KMS-11 (cell line): ENCODE data around the gene KRT10.
"Not testable (repeated sequence)": the region's sequence is repeated elsewhere in the genome, so short reads cannot be mapped to it uniquely, and the experiment has no call there.

Source experiments
- H2AFZ ChIP-seq: fragments of 200-600 bp; sonication (generic); 2 replicates; pipeline ENCODE4 v1.6.1; 2016; ENCODE audit warnings: antibody characterized with exemption, mixed run types, low read depth
- H3K27ac ChIP-seq: fragments of 200-600 bp; sonication (generic); 2 replicates; pipeline ENCODE4 v1.6.1; 2016; ENCODE audit warnings: mild to moderate bottlenecking, mixed run types
- H3K27me3 ChIP-seq: fragments of 200-600 bp; sonication (generic); 2 replicates; pipeline ENCODE4 v1.6.1; 2017; ENCODE audit warnings: mild to moderate bottlenecking, low read depth, mixed run types, moderate library complexity; ENCODE audit not compliant: insufficient read depth
- H3K36me3 ChIP-seq: fragments of 200-600 bp; sonication (generic); 2 replicates; pipeline ENCODE4 v1.6.1; 2017; ENCODE audit warnings: mild to moderate bottlenecking, mixed run types; ENCODE audit not compliant: insufficient read depth
- H3K4me1 ChIP-seq: fragments of 200-600 bp; sonication (generic); 2 replicates; pipeline ENCODE4 v1.6.1; 2016; ENCODE audit warnings: mild to moderate bottlenecking, low read depth, mixed run types; ENCODE audit not compliant: poor library complexity, severe bottlenecking
- H3K4me2 ChIP-seq: fragments of 200-600 bp; sonication (generic); 2 replicates; pipeline ENCODE4 v1.7.0; 2016; ENCODE audit warnings: mild to moderate bottlenecking, mixed run types
- H3K4me3 ChIP-seq: fragments of 200-600 bp; sonication (generic); IDR thresholded peaks from 2 replicates; pipeline ENCODE4 v1.6.1; 2017; ENCODE audit warnings: low read depth, low read length, mixed read lengths; ENCODE audit not compliant: insufficient read depth
- H3K79me2 ChIP-seq: fragments of 200-600 bp; sonication (generic); 2 replicates; pipeline ENCODE4 v1.6.1; 2016; ENCODE audit warnings: low read depth, mixed run types; ENCODE audit not compliant: insufficient read depth
- H3K9ac ChIP-seq: fragments of 200-600 bp; sonication (generic); 2 replicates; pipeline ENCODE4 v1.6.1; 2016; ENCODE audit warnings: mild to moderate bottlenecking, mixed run types
- H4K20me1 ChIP-seq: fragments of 200-600 bp; sonication (generic); 2 replicates; pipeline ENCODE4 v1.6.1; 2016; ENCODE audit warnings: mild to moderate bottlenecking, mixed run types; ENCODE audit not compliant: insufficient read depth
- TF ChIP-seq, protein P1 (sequence below): fragments of 200-600 bp; sonication (generic); conservative IDR thresholded peaks from 2 replicates; pipeline ENCODE4 v1.6.1; 2017; ENCODE audit warnings: low read depth, mild to moderate bottlenecking, antibody characterized with exemption, low read length, moderate library complexity, mixed read lengths

Gene KRT10

GRCh38 chr17:40815381-40815780 is 7.0 kb downstream of the KRT10 start:
- H3K9ac ChIP-seq, result no peak overlapping the region
- H3K27ac ChIP-seq, result no peak overlapping the region
- H4K20me1 ChIP-seq, result no peaks in the 10 kb centered on the region
- no peak overlapping the region for H2AFZ ChIP-seq
- TF ChIP-seq, protein P1, sequence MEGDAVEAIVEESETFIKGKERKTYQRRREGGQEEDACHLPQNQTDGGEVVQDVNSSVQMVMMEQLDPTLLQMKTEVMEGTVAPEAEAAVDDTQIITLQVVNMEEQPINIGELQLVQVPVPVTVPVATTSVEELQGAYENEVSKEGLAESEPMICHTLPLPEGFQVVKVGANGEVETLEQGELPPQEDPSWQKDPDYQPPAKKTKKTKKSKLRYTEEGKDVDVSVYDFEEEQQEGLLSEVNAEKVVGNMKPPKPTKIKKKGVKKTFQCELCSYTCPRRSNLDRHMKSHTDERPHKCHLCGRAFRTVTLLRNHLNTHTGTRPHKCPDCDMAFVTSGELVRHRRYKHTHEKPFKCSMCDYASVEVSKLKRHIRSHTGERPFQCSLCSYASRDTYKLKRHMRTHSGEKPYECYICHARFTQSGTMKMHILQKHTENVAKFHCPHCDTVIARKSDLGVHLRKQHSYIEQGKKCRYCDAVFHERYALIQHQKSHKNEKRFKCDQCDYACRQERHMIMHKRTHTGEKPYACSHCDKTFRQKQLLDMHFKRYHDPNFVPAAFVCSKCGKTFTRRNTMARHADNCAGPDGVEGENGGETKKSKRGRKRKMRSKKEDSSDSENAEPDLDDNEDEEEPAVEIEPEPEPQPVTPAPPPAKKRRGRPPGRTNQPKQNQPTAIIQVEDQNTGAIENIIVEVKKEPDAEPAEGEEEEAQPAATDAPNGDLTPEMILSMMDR, result no peak
- no peak overlapping the region for H3K4me2 ChIP-seq
- H3K79me2 ChIP-seq, result no peaks in the 10 kb centered on the region
- no peaks in the 10 kb centered on the region for H3K27me3 ChIP-seq
- no peak overlapping the region for H3K4me3 ChIP-seq
- H3K36me3 ChIP-seq, result no peaks in the 10 kb centered on the region
- peaks cover 12% of the 10 kb centered on the region for H3K4me1 ChIP-seq

DNA sequence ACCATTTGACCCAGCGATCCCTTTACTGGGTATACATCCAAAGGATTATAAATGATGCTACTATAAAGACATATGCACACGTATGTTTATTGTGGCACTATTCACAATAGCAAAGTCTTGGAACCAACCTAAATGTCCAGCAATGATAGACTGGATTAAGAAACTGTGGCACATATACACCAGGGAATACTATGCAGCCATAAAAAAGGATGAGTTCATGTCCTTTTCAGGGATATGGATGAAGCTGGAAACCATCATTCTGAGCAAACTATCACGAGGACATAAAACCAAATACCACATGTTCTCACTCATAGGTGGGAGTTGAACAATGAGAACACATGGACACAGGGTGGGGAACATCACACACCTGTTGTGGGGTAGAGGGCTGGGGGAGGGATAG is 7.8 kb downstream of the KRT10 start:
- H3K27me3 ChIP-seq, H3K9ac ChIP-seq, H3K27ac ChIP-seq, H4K20me1 ChIP-seq, H3K36me3 ChIP-seq, H3K4me3 ChIP-seq, H3K4me2 ChIP-seq, H3K79me2 ChIP-seq, H2AFZ ChIP-seq: not testable (repeated sequence)
- H3K4me1 ChIP-seq, result peaks cover 11% of the 10 kb centered on the region

- Histone ChIP-seq H3K4me2 (no peak overlapping the region), H3K4me3 (no peak overlapping the region), H3K9ac (no peak overlapping the region), H3K4me1 (peaks cover 6% of the 10 kb centered on the region), H3K27ac (no peak overlapping the region), H3K79me2 (no peaks in the 10 kb centered on the region), H3K27me3 (no peaks in the 10 kb centered on the region), H3K36me3 (no peaks in the 10 kb centered on the region), H4K20me1 (no peaks in the 10 kb centered on the region), H2AFZ (no peak overlapping the region)
- TF ChIP-seq, protein P1, result no peak
These were observed 8.6 kb downstream of the KRT10 start for GRCh38 chr17:40813804-40814203.

- H4K20me1 ChIP-seq, result no peaks in the 10 kb centered on the region
- TF ChIP-seq, protein P1, result no peak
- no peak overlapping the region for H3K9ac ChIP-seq
- no peaks in the 10 kb centered on the region for H3K36me3 ChIP-seq
- H3K4me1 ChIP-seq, result peaks cover under 1% of the 10 kb centered on the region
- H3K4me3 ChIP-seq, result no peak overlapping the region
- no peaks in the 10 kb centered on the region for H3K79me2 ChIP-seq
- no peak overlapping the region for H2AFZ ChIP-seq
- no peak overlapping the region for H3K27ac ChIP-seq
- no peak overlapping the region for H3K4me2 ChIP-seq
- no peaks in the 10 kb centered on the region for H3K27me3 ChIP-seq
These were observed 9.8 kb downstream of the KRT10 start for GRCh38 chr17:40812639-40813038.

DNA sequence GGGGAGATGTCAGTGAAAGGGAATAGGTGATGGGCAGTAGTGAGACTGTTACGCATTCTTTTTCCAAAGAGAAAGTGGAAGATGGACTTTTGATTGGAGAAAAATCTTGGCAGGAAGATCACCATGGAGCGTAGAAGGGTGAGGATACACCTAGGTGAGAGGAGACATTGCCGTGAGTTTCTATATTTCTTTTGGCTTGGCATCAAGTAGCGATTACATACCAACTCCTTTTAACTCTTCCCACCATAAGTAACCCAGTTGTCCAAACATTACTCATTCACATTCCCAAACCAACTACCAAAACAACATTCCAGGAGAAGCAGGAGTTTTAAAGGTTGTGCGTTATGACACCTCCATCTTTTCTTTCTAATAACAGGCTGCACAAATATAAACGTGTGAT is 11.9 kb downstream of the KRT10 start:
- Histone ChIP-seq H3K9ac (no peak overlapping the region), H2AFZ (no peak overlapping the region), H3K36me3 (no peaks in the 10 kb centered on the region), H3K27ac (no peak overlapping the region), H3K79me2 (no peaks in the 10 kb centered on the region), H3K4me2 (no peak overlapping the region), H3K4me1 (no peaks in the 10 kb centered on the region), H3K27me3 (no peaks in the 10 kb centered on the region), H3K4me3 (no peak overlapping the region), H4K20me1 (no peaks in the 10 kb centered on the region)
- TF ChIP-seq, protein P1, result no peak
